CD4-positive, alpha-beta T cell (primary cell): ENCODE data around the gene ACSL4. TPM values are rescaled to one million over a fixed set of nuclear protein-coding genes. Genes with fewer than 3 reads are reported as not detected.

Experiments used
- ATAC-seq: fragments of 200-7000 bp; cut with Tn5 transposase; one replicate; pipeline ENCODE4 v1.10.0; 2022; ENCODE audit warnings: mild to moderate bottlenecking; ENCODE audit not compliant: poor library complexity
- CTCF ChIA-PET: fragments of 350-600 bp; sonication (Branson Sonifier 250); formaldehyde crosslinking; loops from one replicate; lab custom pipeline; 2021; ENCODE audit warnings: antibody characterized with exemption, inconsistent platforms; lab: Charles Lee
- POLR2A ChIA-PET: fragments of 350-600 bp; sonication (Branson Sonifier 250); formaldehyde crosslinking; loops from one replicate; lab custom pipeline; 2021; ENCODE audit warnings: antibody characterized with exemption, inconsistent platforms; lab: Charles Lee
- DNase-seq, 14 experiments: peaks; one replicate each; pipeline ENCODE4 v3.0.0-alpha.2; 2013 to 2020; ENCODE audit warnings: mixed read lengths in 2 of 14
- H3K27ac ChIP-seq, 2 donors: one replicate each; pipeline versions ENCODE4 v1.5.1 to v1.7.0; 2013; ENCODE audit warnings: low read length in 2 of 2, low read depth in 1 of 2, mild to moderate bottlenecking in 1 of 2
- H3K27me3 ChIP-seq, 2 experiments: 1 replicate in 1 of 2; 2 replicates in 1 of 2; pipeline versions ENCODE4 v1.6.1 to v1.7.0; 2013; ENCODE audit warnings: low read length in 2 of 2, control low read depth in 1 of 2, mild to moderate bottlenecking in 1 of 2, moderate library complexity in 1 of 2; ENCODE audit not compliant: insufficient read depth in 2 of 2, control insufficient read depth in 1 of 2
- H3K36me3 ChIP-seq: one replicate; pipeline ENCODE4 v1.6.1; 2013; ENCODE audit warnings: low read length, control low read depth; ENCODE audit not compliant: insufficient read depth
- H3K4me1 ChIP-seq: one replicate; pipeline ENCODE4 v1.6.1; 2013; ENCODE audit warnings: low read length, control low read depth; ENCODE audit not compliant: insufficient read depth
- H3K4me3 ChIP-seq: one replicate; pipeline ENCODE4 v1.5.1; 2013; ENCODE audit warnings: mild to moderate bottlenecking, low read length, moderate library complexity
- H3K9me3 ChIP-seq, 2 experiments: 1 replicate in 1 of 2; 2 replicates in 1 of 2; pipeline versions ENCODE4 v1.6.1 to v1.7.0; 2013; ENCODE audit warnings: low read length in 2 of 2, mild to moderate bottlenecking in 2 of 2, control low read depth in 1 of 2, moderate library complexity in 1 of 2; ENCODE audit not compliant: control insufficient read depth in 1 of 2, insufficient read depth in 1 of 2
- H3K27ac Mint-ChIP-seq: one replicate; pipeline ENCODE4 v1.8.0; 2020; ENCODE audit warnings: mixed read lengths
- H3K27me3 Mint-ChIP-seq: one replicate; pipeline ENCODE4 v1.8.0; 2021; ENCODE audit warnings: mixed read lengths
- H3K36me3 Mint-ChIP-seq: one replicate; pipeline ENCODE4 v1.8.0; 2021; ENCODE audit warnings: low read depth, mixed read lengths
- H3K4me1 Mint-ChIP-seq: one replicate; pipeline ENCODE4 v1.8.0; 2021; ENCODE audit warnings: low read depth, mixed read lengths
- H3K4me3 Mint-ChIP-seq: one replicate; pipeline ENCODE4 v1.8.0; 2020; ENCODE audit warnings: mild to moderate bottlenecking, mixed read lengths
- H3K9me3 Mint-ChIP-seq: one replicate; pipeline ENCODE4 v1.8.0; 2020; ENCODE audit warnings: mixed read lengths
- CTCF ChIP-seq: fragments of 200-600 bp; IDR thresholded peaks from one replicate; pipeline ENCODE4 v1.8.0; 2022; ENCODE audit warnings: antibody characterized with exemption, mild to moderate bottlenecking
- intact Hi-C, 2 experiments: fragments of 100-400 bp; cut with DNase I in 1 of 2; cut with micrococcal nuclease in 1 of 2; formaldehyde crosslinking; loops; one replicate each; pipeline versions ENCODE4 v1.15.1 to v1.9.0; 2023 to 2025; cut with DNase I, micrococcal nuclease
- total RNA-seq, 174 experiments: library from RNA in 2 of 174; stranded (reverse) in 2 of 174; gene quantifications; one replicate each; pipeline ENCODE4 v1.2.3 and lab custom pipeline; 2021 to 2026

The ACSL4 gene
- total RNA-seq, 2 experiments from 2014 or later = 11.1 to 14.5 TPM

GRCh38 chrX:109685656-109686078 lies 47.4 kb downstream of the ACSL4 start:
- H3K27ac Mint-ChIP-seq = no peak overlapping the region
- H3K9me3 Mint-ChIP-seq = no peaks in the 10 kb centered on the region
- intact Hi-C loops = no loop called here
- DNase-seq = no peak
- no peak overlapping the region for H3K27ac ChIP-seq
- H3K27me3 Mint-ChIP-seq = no peaks in the 10 kb centered on the region
- ATAC-seq = no peak
- H3K4me1 Mint-ChIP-seq = no peaks in the 10 kb centered on the region
- H3K27me3 ChIP-seq = no peaks in the 10 kb centered on the region
- no peaks in the 10 kb centered on the region for H3K9me3 ChIP-seq
- H3K36me3 ChIP-seq = peaks cover 7% of the 10 kb centered on the region
- H3K4me1 ChIP-seq = no peaks in the 10 kb centered on the region
- POLR2A ChIA-PET = no interaction called here
- CTCF ChIA-PET = interaction anchor here (1.2 kb wide), 1 partner anchor 9 kb away, joined by 3 read pairs; no protein-coding TSS in a partner anchor
- H3K36me3 Mint-ChIP-seq = peaks cover 40% of the 10 kb centered on the region
- TF ChIP-seq CTCF = no peak
- no peak overlapping the region for H3K4me3 ChIP-seq
- no peak overlapping the region for H3K4me3 Mint-ChIP-seq

- no peak for TF ChIP-seq CTCF
- Mint-ChIP-seq H3K9me3 (no peaks in the 10 kb centered on the region), H3K4me3 (no peak overlapping the region), H3K4me1 (no peaks in the 10 kb centered on the region), H3K27me3 (no peaks in the 10 kb centered on the region), H3K27ac (no peak overlapping the region), H3K36me3 (peaks cover 47% of the 10 kb centered on the region)
- DNase-seq = no peak
- H3K27me3 ChIP-seq = no peaks in the 10 kb centered on the region
- no peak overlapping the region for H3K27ac ChIP-seq
- no peak for ATAC-seq
- POLR2A ChIA-PET = no interaction called here
- no peaks in the 10 kb centered on the region for H3K9me3 ChIP-seq
- H3K36me3 ChIP-seq = peaks cover 13% of the 10 kb centered on the region
- H3K4me3 ChIP-seq = no peak overlapping the region
- no peaks in the 10 kb centered on the region for H3K4me1 ChIP-seq
- intact Hi-C loops = no loop called here
- CTCF ChIA-PET = interaction anchor here (0.6 kb wide), 1 partner anchor 67 kb away, joined by 3 read pairs; no protein-coding TSS in a partner anchor
Measured at GRCh38 chrX:109684136-109684535, 48.9 kb downstream of the ACSL4 start.

- DNase-seq = no peak
- no peak overlapping the region for H3K27ac ChIP-seq
- ChIA-PET CTCF (no interaction called here), POLR2A (no interaction called here)
- H3K4me1 ChIP-seq = no peaks in the 10 kb centered on the region
- Mint-ChIP-seq H3K27ac (no peak overlapping the region), H3K4me3 (no peak overlapping the region), H3K36me3 (peaks cover 60% of the 10 kb centered on the region), H3K4me1 (no peaks in the 10 kb centered on the region), H3K27me3 (no peaks in the 10 kb centered on the region), H3K9me3 (no peaks in the 10 kb centered on the region)
- no peaks in the 10 kb centered on the region for H3K9me3 ChIP-seq
- no peak for TF ChIP-seq CTCF
- H3K36me3 ChIP-seq = peaks cover 19% of the 10 kb centered on the region
- ATAC-seq = no peak
- intact Hi-C loops = no loop called here
- H3K4me3 ChIP-seq = no peak overlapping the region
- no peaks in the 10 kb centered on the region for H3K27me3 ChIP-seq
Measured at GRCh38 chrX:109681475-109682081, 51.5 kb downstream of the ACSL4 start.
